Aorta (tissue), 5 donors: ENCODE results near the gene ARHGEF38. TPM values are rescaled to one million over a fixed set of nuclear protein-coding genes. Genes with fewer than 3 reads are reported as not detected.

Source experiments
- ATAC-seq: fragments of 200-7000 bp; cut with Tn5 transposase; one replicate; pipeline ENCODE4 v1.9.1; 2022; ENCODE audit warnings: moderate library complexity; ENCODE audit not compliant: low FRiP score
- DNase-seq, 2 donors: peaks; one replicate each; pipeline ENCODE4 v3.0.0-alpha.2; 2020
- H3K27ac ChIP-seq, 2 donors: one replicate each; pipeline ENCODE4 v1.5.1; 2013; ENCODE audit warnings: low read length in 2 of 2, mild to moderate bottlenecking in 2 of 2, moderate library complexity in 2 of 2, control low read depth in 1 of 2, inconsistent platforms in 1 of 2, low read depth in 1 of 2
- H3K27me3 ChIP-seq, 2 donors: one replicate each; pipeline ENCODE4 v1.6.1; 2013; ENCODE audit warnings: control low read depth in 1 of 2, low read length in 1 of 2, mild to moderate bottlenecking in 1 of 2, moderate library complexity in 1 of 2; ENCODE audit not compliant: insufficient read depth in 2 of 2, control insufficient read depth in 1 of 2
- H3K36me3 ChIP-seq, 2 donors: one replicate each; pipeline ENCODE4 v1.6.1; 2013; ENCODE audit warnings: control low read depth in 1 of 2, low read length in 1 of 2, mild to moderate bottlenecking in 1 of 2; ENCODE audit not compliant: insufficient read depth in 2 of 2, control insufficient read depth in 1 of 2
- H3K4me1 ChIP-seq, 2 donors: one replicate each; pipeline ENCODE4 v1.6.1; 2013; ENCODE audit warnings: low read length in 2 of 2, control low read depth in 1 of 2, mild to moderate bottlenecking in 1 of 2, moderate library complexity in 1 of 2; ENCODE audit not compliant: insufficient read depth in 2 of 2, control insufficient read depth in 1 of 2
- H3K4me3 ChIP-seq, 2 donors: one replicate each; pipeline ENCODE4 v1.5.1; 2013; ENCODE audit warnings: low read length in 2 of 2, control low read depth in 1 of 2, mild to moderate bottlenecking in 1 of 2
- H3K9me3 ChIP-seq: one replicate; pipeline ENCODE4 v1.6.1; 2013; ENCODE audit warnings: mild to moderate bottlenecking, low read length; ENCODE audit not compliant: control insufficient read depth
- WGBS, 2 donors: extraction: QIAGEN DNeasy Blood & Tissue Kit; methylation state at CpG; one replicate each; pipeline ENCODE4 v1.1.7; 2013; 5-methylcytosine and 5-hydroxymethylcytosine counted together
- intact Hi-C, 2 donors: fragments of 100-400 bp; cut with DNase I; formaldehyde crosslinking; loops; one replicate each; pipeline versions ENCODE4 v1.14.2 to v1.15.0; 2022
- polyA plus RNA-seq, 2 donors: library from polyadenylated mRNA; stranded (reverse); fragments of 200-250 nt; gene quantifications; one replicate each; pipeline ENCODE4 v1.2.3, GENCODE V29; 2013
- total RNA-seq, 2 donors: library from RNA; stranded (reverse); fragmentation: NEBNext Ultra II Directional; extraction: Animal tissue kit (Norgen Biotek cat#: 25700); gene quantifications; one replicate each; pipeline ENCODE4 v1.2.1, GENCODE V29; 2021
- donor health status: healthy with polysubstance abuse.
- donor health status: Bipolar disorder and iron deficiency.
- donor health status: DM: no; HTN: no; CAD: no.
- donor health status: DM: no; HTN: no; CAD: no.
- donor health status: DM: yes; HTN: yes; CAD: no.

Gene ARHGEF38
- total and polyA plus RNA-seq, 4 donors: 0.75 TPM; not detected in 3

DNA sequence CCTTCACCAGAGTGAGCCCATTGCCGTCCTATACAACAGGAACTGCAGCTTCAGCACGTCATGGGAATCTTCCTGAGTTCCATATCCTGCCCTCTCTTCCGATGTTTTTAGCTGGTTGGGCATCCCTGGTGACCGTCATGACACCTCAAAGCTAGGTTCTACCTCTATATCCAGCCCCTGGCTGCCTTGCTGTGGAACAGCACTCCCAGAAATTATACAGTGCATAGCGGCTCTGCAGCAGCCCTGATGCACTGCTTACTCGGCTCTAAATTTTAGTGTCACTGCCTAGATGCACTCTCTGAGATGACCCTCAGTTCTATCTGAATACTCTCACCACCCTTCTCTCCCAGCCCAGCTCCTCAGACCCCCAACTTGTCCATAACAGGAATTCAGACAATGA is 44.3 kb downstream of the ARHGEF38 start:
- Histone ChIP-seq H3K27ac (no peak overlapping the region), H3K36me3 (no peaks in the 10 kb centered on the region), H3K4me1 (no peaks in the 10 kb centered on the region), H3K9me3 (no peaks in the 10 kb centered on the region), H3K4me3 (no peak overlapping the region), H3K27me3 (no peaks in the 10 kb centered on the region)
- ATAC-seq (no peak), DNase-seq (no peak)
- WGBS, 2 donors: 63 to 65% methylated on average over 6 of the region's 6 CpGs
- intact Hi-C loops: no loop called here

DNA sequence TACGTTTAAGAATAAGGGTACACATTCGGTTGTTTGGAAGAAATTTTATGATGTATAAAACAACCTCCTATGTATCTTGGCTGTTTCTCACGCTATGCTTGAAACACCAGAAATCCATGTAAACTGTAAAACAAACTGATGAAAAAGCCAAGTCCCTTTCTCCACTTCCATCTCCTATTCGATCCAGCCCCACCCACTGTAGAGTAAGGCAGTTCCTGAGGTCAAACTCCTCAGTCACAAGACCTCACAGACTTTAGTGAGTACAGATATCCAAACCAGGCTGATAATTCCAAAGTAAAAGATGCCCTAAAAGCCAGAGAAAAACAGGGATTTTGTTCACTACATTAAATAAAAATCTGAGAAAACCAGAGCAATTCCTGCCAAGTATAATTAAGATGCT is 45.6 kb downstream of the ARHGEF38 start:
- DNase-seq (no peak), ATAC-seq (no peak)
- H3K4me3 ChIP-seq: no peak overlapping the region
- no peaks in the 10 kb centered on the region for H3K36me3 ChIP-seq
- H3K9me3 ChIP-seq: no peaks in the 10 kb centered on the region
- WGBS, 2 donors: 67 to 74% methylated on average over 4 of the region's 4 CpGs
- intact Hi-C loops: no loop called here
- no peaks in the 10 kb centered on the region for H3K4me1 ChIP-seq
- H3K27ac ChIP-seq: no peak overlapping the region
- H3K27me3 ChIP-seq: no peaks in the 10 kb centered on the region

DNA sequence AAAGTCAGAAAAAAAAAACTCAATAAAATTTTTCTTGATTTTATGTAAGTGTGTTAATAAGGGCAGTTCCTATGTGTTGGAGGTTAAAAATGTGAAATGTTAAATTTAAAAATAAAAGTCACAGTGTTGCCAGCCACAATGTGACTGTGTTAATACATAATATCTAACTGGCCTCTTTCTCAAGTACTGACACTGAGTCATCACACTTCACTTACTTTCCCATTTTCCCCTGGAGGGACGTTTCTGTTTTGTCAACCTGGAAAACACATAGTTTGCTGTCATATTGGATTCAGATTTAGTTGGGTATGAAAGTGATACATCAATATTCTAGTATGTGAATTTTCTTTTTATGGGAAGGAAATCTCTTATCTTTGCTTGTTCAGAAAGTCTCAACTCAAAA is 46.4 kb downstream of the ARHGEF38 start:
- Histone ChIP-seq H3K27ac (no peak overlapping the region), H3K4me1 (no peaks in the 10 kb centered on the region), H3K9me3 (no peaks in the 10 kb centered on the region), H3K4me3 (no peak overlapping the region), H3K36me3 (no peaks in the 10 kb centered on the region), H3K27me3 (no peaks in the 10 kb centered on the region)
- DNase-seq: no peak
- WGBS, 2 donors: 9 to 10% methylated on average over 1 of the region's 1 CpG
- no peak for ATAC-seq
- intact Hi-C loops: no loop called here

DNA sequence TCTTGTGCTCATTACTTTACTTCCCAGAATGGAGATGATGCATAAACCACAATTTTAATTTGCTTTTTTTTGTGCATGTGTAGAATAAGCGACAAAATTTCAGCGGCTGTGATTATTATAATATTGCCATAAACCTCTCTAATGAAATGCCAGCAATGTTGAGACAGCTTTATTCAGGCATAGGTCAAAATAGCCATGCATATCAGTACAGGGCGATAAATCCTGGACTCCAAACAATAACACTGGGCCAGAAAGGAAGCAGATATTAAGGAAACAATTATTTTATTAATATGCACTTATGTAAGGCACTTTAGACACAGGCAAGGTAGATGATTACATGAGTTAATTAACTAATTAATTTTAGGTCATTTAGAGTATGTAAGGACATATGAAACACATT is 47.1 kb downstream of the ARHGEF38 start:
- DNase-seq (no peak), ATAC-seq (no peak)
- Histone ChIP-seq H3K27me3 (no peaks in the 10 kb centered on the region), H3K9me3 (peaks cover 1% of the 10 kb centered on the region), H3K4me3 (no peak overlapping the region), H3K4me1 (no peaks in the 10 kb centered on the region), H3K36me3 (no peaks in the 10 kb centered on the region), H3K27ac (no peak overlapping the region)
- intact Hi-C loops: no loop called here
- WGBS, 2 donors: 76 to 86% methylated on average over 3 of the region's 3 CpGs

DNA sequence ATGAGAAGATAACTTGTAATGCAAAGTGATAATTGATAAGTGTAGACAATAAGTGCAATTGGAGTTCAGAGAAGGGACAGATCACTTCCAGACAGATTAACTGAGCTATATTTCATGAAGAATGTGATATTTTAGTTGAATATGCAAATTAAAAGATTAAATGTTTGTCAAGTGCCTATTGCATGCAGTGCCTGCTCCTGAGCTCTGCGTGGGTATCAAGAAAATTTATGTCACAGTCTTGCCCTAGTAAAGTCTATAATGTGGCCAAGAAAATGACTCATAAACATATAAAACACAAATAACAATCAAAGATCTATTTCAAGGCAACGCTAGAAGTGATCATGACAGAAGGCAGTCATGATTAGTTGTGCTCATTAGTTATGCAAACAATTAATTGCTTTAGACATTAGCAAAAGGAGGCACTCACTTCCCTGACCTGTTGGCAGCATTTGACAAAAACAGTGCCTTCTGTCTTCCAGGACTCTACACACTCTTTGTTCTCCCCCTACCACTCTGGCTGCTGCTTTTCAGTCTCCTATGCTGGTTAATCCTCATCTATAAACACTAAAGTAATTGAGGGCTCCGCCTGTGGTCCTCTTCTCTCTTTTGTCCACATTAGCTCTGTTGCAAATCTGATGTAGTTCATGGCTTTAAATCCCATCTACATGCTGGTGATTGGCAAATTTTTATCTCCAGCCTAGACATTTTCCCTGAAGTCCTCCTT is 47.7 kb downstream of the ARHGEF38 start:
- Histone ChIP-seq H3K36me3 (no peaks in the 10 kb centered on the region), H3K9me3 (peaks cover 1% of the 10 kb centered on the region), H3K27me3 (no peaks in the 10 kb centered on the region), H3K27ac (no peak overlapping the region), H3K4me3 (no peak overlapping the region), H3K4me1 (no peaks in the 10 kb centered on the region)
- ATAC-seq (no peak), DNase-seq (no peak)
- intact Hi-C loops: no loop called here
- WGBS, 2 donors: 75 to 82% methylated on average over 3 of the region's 3 CpGs

DNA sequence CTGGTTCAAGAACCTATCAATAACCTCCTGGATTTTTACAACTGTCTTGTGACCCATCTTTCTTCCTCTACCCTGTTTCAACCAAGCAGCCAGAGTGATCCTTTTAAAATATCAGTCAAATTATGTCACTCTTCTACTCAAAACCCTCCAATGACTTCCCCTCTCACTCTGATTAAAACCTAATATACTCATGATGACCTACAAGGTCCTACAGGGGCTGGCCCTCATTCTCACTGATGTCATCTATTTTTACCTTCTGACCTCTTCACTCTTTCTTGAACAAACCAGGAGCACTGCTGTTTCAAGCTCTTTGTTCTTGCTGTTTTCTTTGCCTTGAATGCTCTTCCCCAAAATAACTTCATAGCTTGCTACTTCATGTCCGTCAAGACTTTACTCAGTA is 48.5 kb downstream of the ARHGEF38 start:
- no peaks in the 10 kb centered on the region for H3K4me1 ChIP-seq
- peaks cover 1% of the 10 kb centered on the region for H3K9me3 ChIP-seq
- no peaks in the 10 kb centered on the region for H3K36me3 ChIP-seq
- 19 to 48% methylated on average over 1 of the region's 1 CpG for WGBS, 2 donors
- H3K4me3 ChIP-seq: no peak overlapping the region
- no peak overlapping the region for H3K27ac ChIP-seq
- no peaks in the 10 kb centered on the region for H3K27me3 ChIP-seq
- no peak for DNase-seq
- intact Hi-C loops: no loop called here
- no peak for ATAC-seq

DNA sequence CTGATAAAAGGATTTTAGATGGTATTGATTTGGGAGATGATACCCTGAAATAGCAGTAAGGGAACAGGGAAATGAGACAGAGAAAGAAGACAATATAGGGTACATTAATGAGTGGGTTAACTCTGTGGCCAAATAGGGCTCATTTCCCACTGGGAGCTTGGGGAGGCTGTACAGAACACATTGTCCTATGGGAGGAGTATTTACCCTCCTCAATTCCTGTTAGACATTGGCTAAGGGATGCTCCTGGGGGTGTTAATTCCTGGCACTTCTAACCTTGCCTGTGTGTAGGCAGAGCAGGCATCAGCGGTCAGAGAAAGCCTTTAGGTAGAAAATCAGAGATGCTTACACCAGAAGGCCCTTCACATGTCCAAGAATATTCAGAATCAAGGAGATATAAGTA is 49.0 kb downstream of the ARHGEF38 start:
- Histone ChIP-seq H3K27ac (no peak overlapping the region), H3K27me3 (no peaks in the 10 kb centered on the region), H3K4me3 (no peak overlapping the region), H3K36me3 (no peaks in the 10 kb centered on the region), H3K9me3 (peaks cover 1% of the 10 kb centered on the region), H3K4me1 (no peaks in the 10 kb centered on the region)
- WGBS, 2 donors: 86 to 91% methylated on average over 1 of the region's 1 CpG
- DNase-seq (no peak), ATAC-seq (no peak)
- intact Hi-C loops: no loop called here

DNA sequence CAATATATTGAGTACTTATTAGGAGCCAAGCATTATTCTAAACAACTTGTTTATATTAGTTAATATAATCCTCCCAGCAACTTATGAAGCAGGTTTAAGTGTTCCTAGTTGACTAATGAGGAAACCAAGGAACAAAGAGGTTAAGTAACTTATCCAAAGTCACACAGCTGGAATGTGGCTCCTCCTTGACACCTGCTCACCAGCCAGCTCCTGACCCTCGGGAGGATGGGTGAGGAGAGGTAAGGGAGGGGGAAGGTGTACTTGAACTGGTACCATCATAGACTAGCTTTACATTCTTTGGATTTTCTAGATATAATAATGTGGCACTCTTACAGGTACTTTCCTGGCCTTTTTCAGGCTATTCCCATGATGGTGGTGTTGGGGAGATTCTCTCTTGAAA is 50.7 kb downstream of the ARHGEF38 start:
- 57 to 63% methylated on average over 1 of the region's 1 CpG for WGBS, 2 donors
- Histone ChIP-seq H3K36me3 (no peaks in the 10 kb centered on the region), H3K4me1 (no peaks in the 10 kb centered on the region), H3K4me3 (no peak overlapping the region), H3K27me3 (no peaks in the 10 kb centered on the region), H3K9me3 (peaks cover 1% of the 10 kb centered on the region), H3K27ac (no peak overlapping the region)
- ATAC-seq: no peak
- DNase-seq: no peak
- intact Hi-C loops: no loop called here

DNA sequence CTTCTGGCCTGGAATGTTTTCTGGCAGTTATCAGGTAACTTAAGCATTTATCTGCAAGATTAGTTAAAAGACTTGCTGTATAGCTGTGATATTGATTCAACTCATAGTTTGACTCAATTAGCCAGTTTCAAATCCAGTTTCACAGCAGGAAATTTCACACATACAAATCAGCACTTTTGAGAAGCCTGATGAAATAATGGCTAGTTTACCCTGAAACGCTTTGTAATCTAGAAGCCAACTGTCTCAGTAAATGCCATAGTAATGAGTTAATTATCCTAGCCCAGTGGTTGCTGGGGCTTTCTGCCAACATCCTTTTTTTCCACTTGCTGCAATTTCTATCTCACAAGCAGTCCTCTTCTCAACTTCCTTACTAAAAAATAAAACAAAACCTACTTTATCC is 53.1 kb downstream of the ARHGEF38 start:
- Histone ChIP-seq H3K27me3 (no peaks in the 10 kb centered on the region), H3K9me3 (peaks cover 1% of the 10 kb centered on the region), H3K36me3 (no peaks in the 10 kb centered on the region), H3K4me3 (no peak overlapping the region), H3K27ac (no peak overlapping the region), H3K4me1 (no peaks in the 10 kb centered on the region)
- DNase-seq (no peak), ATAC-seq (no peak)
- intact Hi-C loops: no loop called here
- WGBS, 2 donors: 6 to 13% methylated on average over 1 of the region's 1 CpG
